A673 (cell line): Measurements from ENCODE around the gene TRIM37. TPM values are rescaled to one million over a fixed set of nuclear protein-coding genes. Genes with fewer than 3 reads are reported as not detected.

Source experiments
- BruUV-seq: library from RNA; stranded (reverse); fragments of 400-500 nt; replicated peaks from 2 replicates; lab custom pipeline; 2021; lab: Mats Ljungman, UMichigan
- CTCF ChIA-PET: fragments of 300-600 bp; sonication (Branson Sonifier 250); formaldehyde crosslinking; loops from one replicate; lab custom pipeline; 2022; ENCODE audit warnings: antibody characterized with exemption; lab: Charles Lee
- POLR2A ChIA-PET: fragments of 300-600 bp; sonication (Branson Sonifier 250); formaldehyde crosslinking; loops from one replicate; lab custom pipeline; 2022; ENCODE audit warnings: antibody characterized with exemption; ENCODE audit not compliant: low non-redundant PET; lab: Charles Lee
- DNase-seq: peaks from one replicate; pipeline ENCODE4 v3.0.0-alpha.2; 2015; ENCODE audit warnings: low spot score
- H3K27ac ChIP-seq: fragments of 200-600 bp; sonication (generic); 2 replicates; pipeline ENCODE4 v1.5.1; 2016; ENCODE audit warnings: mixed run types, low read depth, mild to moderate bottlenecking, mixed read lengths, antibody characterized with exemption, low read length; ENCODE audit not compliant: poor library complexity, severe bottlenecking
- H3K27me3 ChIP-seq: fragments of 200-600 bp; sonication (generic); replicated peaks from 2 replicates; pipeline ENCODE4 v1.6.1; 2017; ENCODE audit warnings: mixed run types, low read depth, mild to moderate bottlenecking, mixed read lengths, antibody characterized with exemption, low read length; ENCODE audit not compliant: insufficient read depth, poor library complexity
- H3K36me3 ChIP-seq: fragments of 200-600 bp; sonication (generic); 2 replicates; pipeline ENCODE4 v1.6.1; 2016; ENCODE audit warnings: mixed run types, mild to moderate bottlenecking, mixed read lengths, antibody characterized with exemption, low read length; ENCODE audit not compliant: insufficient read depth, poor library complexity, severe bottlenecking
- H3K4me1 ChIP-seq: fragments of 200-600 bp; sonication (generic); 2 replicates; pipeline ENCODE4 v1.6.1; 2017; ENCODE audit warnings: mixed run types, mild to moderate bottlenecking, mixed read lengths, antibody characterized with exemption, low read length; ENCODE audit not compliant: insufficient read depth, poor library complexity, severe bottlenecking
- H3K4me3 ChIP-seq: fragments of 200-600 bp; sonication (generic); 2 replicates; pipeline ENCODE4 v1.5.1; 2016; ENCODE audit warnings: low read depth, mixed run types, mild to moderate bottlenecking, mixed read lengths, low read length; ENCODE audit not compliant: poor library complexity, severe bottlenecking
- H3K9me3 ChIP-seq: fragments of 200-600 bp; sonication (generic); 2 replicates; pipeline ENCODE4 v1.6.1; 2016; ENCODE audit warnings: mixed run types, low read depth, mild to moderate bottlenecking, mixed read lengths, antibody characterized with exemption, low read length; ENCODE audit not compliant: poor library complexity, severe bottlenecking
- CTCF ChIP-seq: fragments of 300-800, 200-600 bp; sonication (generic); conservative IDR thresholded peaks from 2 replicates; pipeline ENCODE4 v1.5.1; 2017; ENCODE audit warnings: low read depth, mild to moderate bottlenecking, antibody characterized with exemption, low read length, moderate library complexity, mixed read lengths
- EZH2 ChIP-seq: fragments of 200-600 bp; sonication (generic); IDR thresholded peaks from 2 replicates; pipeline ENCODE4 v1.6.1; 2017; ENCODE audit warnings: borderline replicate concordance, low read depth, mild to moderate bottlenecking, mixed read lengths, antibody characterized with exemption, low read length; ENCODE audit not compliant: poor library complexity, severe bottlenecking
- intact Hi-C: fragments of 100-400 bp; cut with micrococcal nuclease; formaldehyde crosslinking; loops from one replicate; pipeline ENCODE4 v1.10.0; 2022; ENCODE audit not compliant: unreplicated experiment
- total RNA-seq: library from RNA; stranded (reverse); gene quantifications from 2 replicates; pipeline ENCODE4 v1.2.3, GENCODE V29; 2021

The TRIM37 gene
- total RNA-seq, 1 experiment from 2014 or later = 39.4 TPM

GRCh38 chr17:59011975-59012374 is 94.7 kb downstream of the TRIM37 start:
- intact Hi-C loops = no loop called here
- no TSS peak for BruUV-seq
- Histone ChIP-seq H3K27me3 (no peaks in the 10 kb centered on the region), H3K36me3 (peaks cover 3% of the 10 kb centered on the region), H3K9me3 (no peaks in the 10 kb centered on the region), H3K4me3 (no peak overlapping the region), H3K27ac (no peak overlapping the region), H3K4me1 (peaks cover 12% of the 10 kb centered on the region)
- TF ChIP-seq EZH2 = no peak
- no peak for TF ChIP-seq CTCF
- CTCF ChIA-PET = no interaction called here
- POLR2A ChIA-PET = no interaction called here
- no peak for DNase-seq

- CTCF ChIA-PET = no interaction called here
- Histone ChIP-seq H3K9me3 (no peaks in the 10 kb centered on the region), H3K27ac (no peak overlapping the region), H3K27me3 (no peaks in the 10 kb centered on the region), H3K4me1 (peaks cover 12% of the 10 kb centered on the region), H3K4me3 (no peak overlapping the region), H3K36me3 (peaks cover 3% of the 10 kb centered on the region)
- no TSS peak for BruUV-seq
- intact Hi-C loops = no loop called here
- TF ChIP-seq CTCF (no peak), EZH2 (no peak)
- POLR2A ChIA-PET = no interaction called here
- no peak for DNase-seq
These were observed 96.7 kb downstream of the TRIM37 start for GRCh38 chr17:59010026-59010425.

GRCh38 chr17:59008737-59009136 is 97.9 kb downstream of the TRIM37 start:
- POLR2A ChIA-PET = no interaction called here
- Histone ChIP-seq H3K4me1 (peaks cover 8% of the 10 kb centered on the region), H3K27ac (no peak overlapping the region), H3K36me3 (peaks cover 3% of the 10 kb centered on the region), H3K9me3 (no peaks in the 10 kb centered on the region), H3K4me3 (no peak overlapping the region), H3K27me3 (no peaks in the 10 kb centered on the region)
- TF ChIP-seq EZH2 (no peak), CTCF (no peak)
- intact Hi-C loops = no loop called here
- CTCF ChIA-PET = no interaction called here
- DNase-seq = no peak
- BruUV-seq = no TSS peak
